ENCODE measurements around the gene ECI1.

The ECI1 gene

DNA sequence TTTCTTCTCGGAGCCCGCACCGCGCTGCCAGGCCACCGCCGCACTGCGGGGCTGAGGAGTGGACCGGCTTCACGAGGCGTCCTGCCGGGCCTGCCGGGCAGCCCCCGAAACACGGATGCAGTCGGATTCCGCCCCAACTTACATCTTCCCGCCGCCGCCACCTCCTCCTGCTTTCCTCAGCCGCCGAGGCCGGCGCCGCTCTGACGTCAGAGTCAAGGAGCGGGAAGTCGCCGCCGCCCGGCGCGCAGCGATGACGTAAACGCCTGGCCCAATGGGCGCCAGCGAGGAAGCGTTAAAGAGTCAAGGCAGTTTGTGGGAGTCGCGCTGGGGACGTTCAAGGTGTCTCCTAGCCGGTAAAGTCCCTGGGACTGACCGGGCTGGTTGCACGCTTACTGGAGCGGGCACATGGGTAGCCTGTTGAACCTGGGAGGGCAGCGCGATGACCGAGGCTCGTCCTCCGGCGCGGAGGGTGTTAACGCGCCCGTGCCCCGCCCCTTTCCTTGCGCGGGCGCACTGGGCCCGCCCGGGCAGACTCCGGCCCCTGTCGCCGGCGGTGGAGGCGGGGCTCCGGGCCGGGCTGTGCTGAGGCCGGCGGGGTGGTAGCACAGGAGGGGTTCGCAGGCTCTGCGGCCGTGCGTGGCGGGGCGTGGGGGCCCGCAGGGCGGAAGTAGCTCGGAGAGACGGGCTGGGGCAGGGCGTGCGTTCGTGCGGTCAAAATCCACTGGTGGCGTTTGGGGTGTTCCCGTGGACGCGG is 16.7 kb upstream of the ECI1 start, which contains the start of gene RNPS1:
Gene RNPS1, minus strand, starts transcription at position 214 of the 754 bp plus-strand sequence. CDS start 3,483 bp downstream, outside the sequence.
- TF ChIP-seq, protein P1, sequence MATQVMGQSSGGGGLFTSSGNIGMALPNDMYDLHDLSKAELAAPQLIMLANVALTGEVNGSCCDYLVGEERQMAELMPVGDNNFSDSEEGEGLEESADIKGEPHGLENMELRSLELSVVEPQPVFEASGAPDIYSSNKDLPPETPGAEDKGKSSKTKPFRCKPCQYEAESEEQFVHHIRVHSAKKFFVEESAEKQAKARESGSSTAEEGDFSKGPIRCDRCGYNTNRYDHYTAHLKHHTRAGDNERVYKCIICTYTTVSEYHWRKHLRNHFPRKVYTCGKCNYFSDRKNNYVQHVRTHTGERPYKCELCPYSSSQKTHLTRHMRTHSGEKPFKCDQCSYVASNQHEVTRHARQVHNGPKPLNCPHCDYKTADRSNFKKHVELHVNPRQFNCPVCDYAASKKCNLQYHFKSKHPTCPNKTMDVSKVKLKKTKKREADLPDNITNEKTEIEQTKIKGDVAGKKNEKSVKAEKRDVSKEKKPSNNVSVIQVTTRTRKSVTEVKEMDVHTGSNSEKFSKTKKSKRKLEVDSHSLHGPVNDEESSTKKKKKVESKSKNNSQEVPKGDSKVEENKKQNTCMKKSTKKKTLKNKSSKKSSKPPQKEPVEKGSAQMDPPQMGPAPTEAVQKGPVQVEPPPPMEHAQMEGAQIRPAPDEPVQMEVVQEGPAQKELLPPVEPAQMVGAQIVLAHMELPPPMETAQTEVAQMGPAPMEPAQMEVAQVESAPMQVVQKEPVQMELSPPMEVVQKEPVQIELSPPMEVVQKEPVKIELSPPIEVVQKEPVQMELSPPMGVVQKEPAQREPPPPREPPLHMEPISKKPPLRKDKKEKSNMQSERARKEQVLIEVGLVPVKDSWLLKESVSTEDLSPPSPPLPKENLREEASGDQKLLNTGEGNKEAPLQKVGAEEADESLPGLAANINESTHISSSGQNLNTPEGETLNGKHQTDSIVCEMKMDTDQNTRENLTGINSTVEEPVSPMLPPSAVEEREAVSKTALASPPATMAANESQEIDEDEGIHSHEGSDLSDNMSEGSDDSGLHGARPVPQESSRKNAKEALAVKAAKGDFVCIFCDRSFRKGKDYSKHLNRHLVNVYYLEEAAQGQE (IDR thresholded peaks at IDR 0.05; ENCODE audit: insufficient read depth in 1 of 2, low read depth in 2 of 2, low read length in 2 of 2), result no peak
- TF ChIP-seq POLR2AphosphoS5 (IDR thresholded peaks at IDR 0.05; ENCODE audit: low read depth, low read length), result peak; percentile 87
- peak; percentile 87; the same call in 1 of the 2 replicates for TF ChIP-seq TAF1 (IDR thresholded peaks at IDR 0.05; ENCODE audit: borderline replicate concordance, insufficient read depth, low read length)
- TF ChIP-seq SIN3A (IDR thresholded peaks at IDR 0.05; ENCODE audit: borderline replicate concordance, insufficient read depth, low read length), result 0 out of 2 replicates have a peak, but pooled peaks have one; percentile 44
- peak; percentile 5 for TF ChIP-seq FOXP2 (optimal IDR thresholded peaks at IDR 0.05; ENCODE audit: borderline replicate concordance, extremely low read depth, extremely low read length, insufficient read depth)

DNA sequence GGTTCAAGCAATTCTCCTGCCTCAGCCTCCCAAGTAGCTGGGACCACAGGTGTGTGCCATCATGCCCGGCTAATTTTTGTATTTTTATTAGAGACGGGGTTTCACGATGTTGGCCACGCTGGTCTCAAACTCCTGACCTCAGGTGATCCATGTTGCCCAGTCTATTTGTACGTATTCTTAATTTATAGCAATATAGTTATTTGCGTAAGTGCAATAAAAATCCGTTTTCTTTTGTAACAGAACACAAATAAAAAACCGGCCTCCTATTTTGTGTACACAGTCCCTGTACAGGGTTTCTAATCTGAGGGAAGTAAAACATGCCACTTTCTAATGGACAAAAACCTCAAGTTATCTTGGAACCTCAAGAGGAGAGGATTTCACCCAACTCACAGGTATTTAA is 8.9 kb upstream of the ECI1 start:
- TF ChIP-seq POLR2AphosphoS5 (IDR thresholded peaks at IDR 0.05; ENCODE audit: low read depth, low read length), result no peak

DNA sequence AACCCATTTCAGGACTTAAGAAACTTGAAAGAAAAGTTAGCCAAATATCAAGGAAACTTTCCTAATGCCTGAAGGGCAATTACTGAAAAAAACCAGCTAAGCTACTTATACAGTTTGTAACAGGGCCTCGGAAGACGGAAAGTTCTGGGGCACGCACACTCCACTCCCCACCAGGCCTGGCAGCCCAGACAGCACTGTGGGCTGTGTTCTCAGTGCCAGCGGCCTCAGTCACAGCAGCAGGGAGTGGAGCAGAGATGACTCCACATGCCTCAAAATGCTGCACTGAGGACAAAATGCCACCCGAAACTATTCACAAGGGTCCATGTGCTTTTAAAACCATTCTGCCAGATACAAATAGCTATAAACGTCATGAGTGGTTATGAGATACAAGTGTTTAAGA is 6.3 kb upstream of the ECI1 start:
- TF ChIP-seq TAF1 (IDR thresholded peaks at IDR 0.05; ENCODE audit: borderline replicate concordance, insufficient read depth, low read length) (no peak), SIN3A (IDR thresholded peaks at IDR 0.05; ENCODE audit: borderline replicate concordance, insufficient read depth, low read length) (no peak), FOXP2 (optimal IDR thresholded peaks at IDR 0.05; ENCODE audit: borderline replicate concordance, extremely low read depth, extremely low read length, insufficient read depth) (no peak), POLR2AphosphoS5 (IDR thresholded peaks at IDR 0.05; ENCODE audit: low read depth, low read length) (no peak)
- TF ChIP-seq, protein P1 (IDR thresholded peaks at IDR 0.05; ENCODE audit: insufficient read depth in 1 of 2, low read depth in 2 of 2, low read length in 2 of 2), result no peak

- TF ChIP-seq TAF1 (IDR thresholded peaks at IDR 0.05; ENCODE audit: borderline replicate concordance, insufficient read depth, low read length), result no peak
- TF ChIP-seq, protein P1 (IDR thresholded peaks at IDR 0.05; ENCODE audit: insufficient read depth in 1 of 2, low read depth in 2 of 2, low read length in 2 of 2), result no peak
- no peak for TF ChIP-seq SIN3A (IDR thresholded peaks at IDR 0.05; ENCODE audit: borderline replicate concordance, insufficient read depth, low read length)
- TF ChIP-seq FOXP2 (optimal IDR thresholded peaks at IDR 0.05; ENCODE audit: borderline replicate concordance, extremely low read depth, extremely low read length, insufficient read depth), result no peak
- no peak for TF ChIP-seq POLR2AphosphoS5 (IDR thresholded peaks at IDR 0.05; ENCODE audit: low read depth, low read length)
These were observed 5.2 kb upstream of the ECI1 start for GRCh38 chr16:2256531-2257140.

DNA sequence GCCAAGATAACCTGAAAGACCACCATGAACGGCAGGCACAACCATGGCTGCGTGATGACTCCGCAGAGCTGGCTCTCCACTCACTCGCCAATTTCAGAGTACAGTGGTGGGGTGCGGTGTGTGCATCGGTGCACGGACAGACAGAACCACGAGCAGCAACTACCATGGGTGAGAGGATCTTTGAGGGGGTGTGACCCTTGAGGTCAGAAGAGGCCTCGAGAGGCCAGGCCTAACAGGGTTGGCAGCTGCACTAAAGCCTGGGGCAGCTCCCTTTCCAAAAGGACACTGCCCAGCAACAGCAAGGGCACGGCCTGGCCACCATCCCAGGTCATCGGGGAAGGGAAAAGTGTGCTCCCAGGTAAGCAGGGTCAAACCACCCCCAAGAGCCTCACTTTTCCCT is 1.9 kb upstream of the ECI1 start:
- no peak for TF ChIP-seq TAF1 (IDR thresholded peaks at IDR 0.05; ENCODE audit: borderline replicate concordance, insufficient read depth, low read length)
- no peak for TF ChIP-seq POLR2AphosphoS5 (IDR thresholded peaks at IDR 0.05; ENCODE audit: low read depth, low read length)
- TF ChIP-seq, protein P1 (IDR thresholded peaks at IDR 0.05; ENCODE audit: insufficient read depth in 1 of 2, low read depth in 2 of 2, low read length in 2 of 2), result no peak
- no peak for TF ChIP-seq SIN3A (IDR thresholded peaks at IDR 0.05; ENCODE audit: borderline replicate concordance, insufficient read depth, low read length)
- TF ChIP-seq FOXP2 (optimal IDR thresholded peaks at IDR 0.05; ENCODE audit: borderline replicate concordance, extremely low read depth, extremely low read length, insufficient read depth), result no peak
